ENCODE measurements around the gene CCL24. TPM values are rescaled to one million over a fixed set of nuclear protein-coding genes. Genes with fewer than 3 reads are reported as not detected.
"Not testable (repeated sequence)": the region's sequence is repeated elsewhere in the genome, so short reads cannot be mapped to it uniquely, and the experiment has no call there.

CCL24 gene
- total RNA-seq, 1 donor from 2014 or later: not detected

DNA sequence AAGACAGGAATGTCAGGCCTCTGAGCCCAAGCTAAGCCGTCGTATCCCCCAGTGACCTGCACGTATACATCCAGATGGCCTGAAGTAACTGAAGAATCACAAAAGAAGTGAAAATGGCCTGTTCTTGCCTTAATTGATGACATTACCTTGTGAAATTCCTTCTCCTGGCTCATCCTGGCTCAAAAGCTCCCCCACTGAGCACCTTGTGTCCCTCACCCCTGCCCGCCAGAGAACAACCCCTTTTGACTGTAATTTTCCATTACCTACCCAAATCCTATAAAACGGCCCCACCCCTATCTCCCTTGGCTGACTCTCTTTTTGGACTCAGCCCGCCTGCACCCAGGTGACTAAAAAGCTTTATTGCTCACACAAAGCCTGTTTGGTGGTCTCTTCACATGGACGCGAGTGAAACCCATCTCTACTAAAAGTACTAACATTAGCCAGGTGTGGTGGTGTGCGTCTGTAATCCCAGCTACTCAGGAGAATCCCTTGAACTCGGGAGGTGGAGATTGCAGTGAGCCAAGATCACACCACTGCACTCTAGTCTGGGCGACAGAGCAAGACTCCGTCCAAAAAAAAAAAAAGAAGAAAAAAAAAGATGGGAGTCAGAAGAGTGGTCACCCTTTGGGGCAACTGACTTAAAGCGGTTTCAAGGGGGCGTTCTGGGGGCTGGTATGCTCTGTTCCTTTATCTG lies 25.3 kb downstream of the CCL24 start:
- H3K4me1 Mint-ChIP-seq; H3K27me3 Mint-ChIP-seq; H3K27ac Mint-ChIP-seq; H3K36me3 Mint-ChIP-seq (ENCODE audit: low read depth); DNase-seq; H3K9me3 Mint-ChIP-seq; H3K4me3 Mint-ChIP-seq; intact Hi-C loops (cut with micrococcal nuclease): not testable (repeated sequence)

- H3K27ac Mint-ChIP-seq: not testable (repeated sequence)
- peaks cover 13% of the 10 kb centered on the region for H3K4me1 Mint-ChIP-seq
Measured at GRCh38 chr7:75783058-75783457, 30.5 kb downstream of the CCL24 start.

GRCh38 chr7:75780647-75781273 lies 32.8 kb downstream of the CCL24 start:
- peaks cover 27% of the 10 kb centered on the region for H3K4me1 Mint-ChIP-seq
- H3K27ac Mint-ChIP-seq; H3K9me3 Mint-ChIP-seq; DNase-seq; intact Hi-C loops (cut with micrococcal nuclease); H3K4me3 Mint-ChIP-seq; H3K36me3 Mint-ChIP-seq (ENCODE audit: low read depth): not testable (repeated sequence)
- peaks cover 21% of the 10 kb centered on the region for H3K27me3 Mint-ChIP-seq

More at GRCh38 chr7:75783058-75783457, 30.5 kb downstream of the CCL24 start:
- H3K9me3 Mint-ChIP-seq; H3K4me3 Mint-ChIP-seq; intact Hi-C loops (cut with micrococcal nuclease); H3K36me3 Mint-ChIP-seq (ENCODE audit: low read depth); DNase-seq: not testable (repeated sequence)
- peaks cover 21% of the 10 kb centered on the region for H3K27me3 Mint-ChIP-seq

- H3K9me3 Mint-ChIP-seq; H3K4me3 Mint-ChIP-seq; DNase-seq; H3K36me3 Mint-ChIP-seq (ENCODE audit: low read depth): not testable (repeated sequence)
- intact Hi-C loops (cut with micrococcal nuclease): loop anchor here (10.0 kb wide), 1 partner anchor 255 kb away; no protein-coding TSS in a partner anchor
- peaks cover 29% of the 10 kb centered on the region for H3K4me1 Mint-ChIP-seq
- H3K27ac Mint-ChIP-seq: peak overlapping the region; percentile 3
- peaks cover 21% of the 10 kb centered on the region for H3K27me3 Mint-ChIP-seq
Measured at GRCh38 chr7:75779516-75779915, 34.1 kb downstream of the CCL24 start.

DNA sequence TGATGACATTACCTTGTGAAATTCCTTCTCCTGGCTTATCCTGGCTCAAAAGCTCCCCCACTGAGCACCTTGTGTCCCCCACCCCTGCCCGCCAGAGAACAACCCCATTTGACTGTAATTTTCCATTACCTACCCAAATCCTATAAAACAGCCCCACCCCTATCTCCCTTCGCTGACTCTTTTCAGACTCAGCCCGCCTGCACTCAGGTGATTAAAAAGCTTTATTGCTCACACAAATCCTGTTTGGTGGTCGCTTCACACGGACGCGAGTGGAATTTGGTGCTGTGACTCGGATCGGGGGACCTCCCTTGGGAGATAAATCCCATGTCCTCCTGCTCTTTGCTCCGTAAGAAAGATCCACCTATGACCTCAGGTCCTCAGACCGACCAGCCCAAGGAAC lies 34.6 kb downstream of the CCL24 start:
- intact Hi-C loops (cut with micrococcal nuclease): loop anchor here (10.0 kb wide), 1 partner anchor 254 kb away; no protein-coding TSS in a partner anchor

DNA sequence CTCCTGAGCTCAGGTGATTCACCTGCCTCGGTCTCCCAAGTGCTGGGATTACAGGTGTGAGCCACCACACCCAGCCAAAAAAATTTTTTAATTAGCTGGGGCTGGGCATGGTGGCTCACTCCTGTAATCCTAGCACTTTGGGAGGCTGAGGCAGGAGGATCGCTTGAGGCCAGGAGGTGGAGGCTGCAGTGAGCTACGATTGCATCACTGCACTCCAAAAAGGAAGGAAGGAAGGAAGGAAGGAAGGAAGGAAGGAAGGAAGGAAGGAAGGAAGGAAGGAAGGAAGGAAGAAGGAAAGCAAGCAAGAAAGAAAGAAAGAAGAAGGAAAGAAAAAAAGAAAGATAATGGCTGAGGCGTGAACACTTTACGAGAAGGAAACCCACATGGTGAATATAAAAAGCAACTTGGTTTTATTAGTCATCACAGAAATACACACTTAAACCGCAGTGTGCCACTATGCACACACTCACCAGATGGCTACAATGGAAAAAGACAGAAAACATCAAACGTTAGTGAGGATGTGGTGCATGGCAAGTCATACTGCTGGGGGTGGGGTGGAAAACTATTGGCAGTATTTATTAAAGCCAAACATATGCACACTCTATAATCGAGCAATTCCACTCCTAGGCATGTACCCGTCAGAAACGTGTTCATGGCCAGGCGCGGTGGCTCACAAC lies 37.2 kb downstream of the CCL24 start:
- Mint-ChIP-seq H3K27ac (peak overlapping the region; percentile 83), H3K4me1 (peaks cover 31% of the 10 kb centered on the region), H3K9me3 (no peaks in the 10 kb centered on the region), H3K36me3 (ENCODE audit: low read depth) (peaks cover 2% of the 10 kb centered on the region), H3K4me3 (peak overlapping the region; percentile 9), H3K27me3 (peaks cover 15% of the 10 kb centered on the region)
- DNase-seq: peak; percentile 77
- intact Hi-C loops (cut with micrococcal nuclease): loop anchor here (1.0 to 10.0 kb wide), 3 partner anchors 67 to 252 kb away; no protein-coding TSS in a partner anchor

More for the DNA sequence above, 34.6 kb downstream of the CCL24 start:
- not testable (repeated sequence) for H3K4me3 Mint-ChIP-seq; H3K36me3 Mint-ChIP-seq (ENCODE audit: low read depth); H3K9me3 Mint-ChIP-seq; DNase-seq
- H3K27me3 Mint-ChIP-seq: peaks cover 21% of the 10 kb centered on the region
- H3K27ac Mint-ChIP-seq: peak overlapping the region; percentile 3
- H3K4me1 Mint-ChIP-seq: peaks cover 29% of the 10 kb centered on the region

- not testable (repeated sequence) for H3K36me3 Mint-ChIP-seq (ENCODE audit: low read depth); H3K27me3 Mint-ChIP-seq; H3K4me3 Mint-ChIP-seq; H3K27ac Mint-ChIP-seq; DNase-seq; H3K9me3 Mint-ChIP-seq
- peaks cover 22% of the 10 kb centered on the region for H3K4me1 Mint-ChIP-seq
- intact Hi-C loops (cut with micrococcal nuclease): loop anchor here (10.0 kb wide), 1 partner anchor 249 kb away; no protein-coding TSS in a partner anchor
Measured at GRCh38 chr7:75773958-75774357, 39.6 kb downstream of the CCL24 start.

DNA sequence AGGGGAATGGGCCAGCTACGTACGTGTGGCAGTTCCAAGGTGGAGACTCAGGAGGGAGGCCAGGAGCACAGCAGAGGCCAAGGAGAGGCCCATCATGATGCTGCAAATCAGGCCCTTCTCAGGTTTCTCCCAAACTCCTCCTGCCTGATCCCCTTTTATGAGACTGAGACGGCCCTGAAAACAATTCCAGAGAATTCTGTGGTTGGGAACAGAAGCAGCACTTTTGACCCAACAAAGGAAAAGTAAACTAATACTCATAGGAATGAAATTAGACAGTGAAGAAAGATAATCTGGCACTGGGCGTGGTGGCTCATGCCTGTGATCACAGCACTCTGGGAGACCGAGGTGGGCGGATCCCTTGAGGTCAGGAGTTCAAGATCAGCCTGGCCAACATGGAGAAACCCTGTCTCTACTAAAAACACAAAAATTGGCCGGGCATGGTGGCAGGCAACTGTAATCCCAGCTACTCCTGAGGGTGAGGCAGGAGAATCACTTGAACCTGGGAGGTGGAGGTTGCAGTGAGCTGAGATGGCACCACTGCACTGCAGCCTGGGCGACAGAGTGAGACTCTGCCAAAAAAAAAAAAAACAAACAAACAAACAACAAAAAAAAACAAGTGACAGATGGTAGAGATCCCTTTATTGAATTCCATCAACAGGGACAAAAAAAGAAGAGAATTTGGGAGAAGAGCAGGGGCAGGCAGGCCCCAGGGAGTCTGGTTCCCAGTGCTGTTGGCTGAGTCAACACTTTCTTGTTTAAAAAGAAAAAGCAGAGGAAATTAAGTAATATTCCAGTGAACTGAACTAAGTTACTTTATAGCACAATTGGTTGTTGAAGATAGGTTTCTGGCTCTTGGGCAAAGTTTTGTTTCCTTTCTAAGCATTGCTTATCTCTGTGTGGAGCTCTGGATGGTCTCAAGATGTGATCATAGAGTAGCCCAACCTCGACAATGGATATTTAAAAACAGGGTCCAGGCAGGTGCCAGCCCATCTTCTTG lies 41.2 kb downstream of the CCL24 start, which contains the start of gene CCL26:
Gene CCL26, minus strand, starts transcription at position 131 of the 997 bp plus-strand sequence. Its CDS starts 35 bp downstream, at position 96.
- no peak for DNase-seq
- no peaks in the 10 kb centered on the region for H3K27me3 Mint-ChIP-seq
- H3K27ac Mint-ChIP-seq: no peak within 1 kb of the TSS
- no peaks in the 10 kb centered on the region for H3K9me3 Mint-ChIP-seq
- peaks cover 17% of the 10 kb centered on the region for H3K4me1 Mint-ChIP-seq
- H3K36me3 Mint-ChIP-seq (ENCODE audit: low read depth): no peaks in the 10 kb centered on the region
- intact Hi-C loops (cut with micrococcal nuclease): loop anchor here (10.0 kb wide), 1 partner anchor 248 kb away; no protein-coding TSS in a partner anchor
- no peak within 1 kb of the TSS for H3K4me3 Mint-ChIP-seq

DNA sequence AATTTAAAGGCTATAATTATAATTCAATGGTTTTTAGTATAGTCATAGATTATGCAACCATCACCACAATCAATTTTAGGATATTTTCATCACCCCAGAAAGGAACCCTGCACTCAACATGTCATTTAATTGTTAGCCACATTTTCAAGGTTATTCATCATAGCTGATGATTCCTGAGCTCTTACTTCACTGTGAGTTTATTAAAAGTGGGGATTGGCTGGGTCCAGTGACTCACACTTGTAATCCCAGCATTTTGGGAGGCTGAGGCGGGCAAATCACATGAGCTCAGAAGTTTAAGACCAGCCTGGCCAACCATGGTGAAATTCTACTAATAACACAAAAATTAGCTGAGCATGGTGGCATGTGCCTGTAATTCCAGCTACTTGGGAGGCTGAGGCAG lies 42.4 kb downstream of the CCL24 start:
- Mint-ChIP-seq H3K36me3 (ENCODE audit: low read depth) (no peaks in the 10 kb centered on the region), H3K27ac (no peak overlapping the region), H3K9me3 (no peaks in the 10 kb centered on the region), H3K4me1 (peaks cover 7% of the 10 kb centered on the region), H3K27me3 (no peaks in the 10 kb centered on the region), H3K4me3 (no peak overlapping the region)
- DNase-seq: no peak
- intact Hi-C loops (cut with micrococcal nuclease): loop anchor here (10.0 kb wide), 1 partner anchor 246 kb away; no protein-coding TSS in a partner anchor

DNA sequence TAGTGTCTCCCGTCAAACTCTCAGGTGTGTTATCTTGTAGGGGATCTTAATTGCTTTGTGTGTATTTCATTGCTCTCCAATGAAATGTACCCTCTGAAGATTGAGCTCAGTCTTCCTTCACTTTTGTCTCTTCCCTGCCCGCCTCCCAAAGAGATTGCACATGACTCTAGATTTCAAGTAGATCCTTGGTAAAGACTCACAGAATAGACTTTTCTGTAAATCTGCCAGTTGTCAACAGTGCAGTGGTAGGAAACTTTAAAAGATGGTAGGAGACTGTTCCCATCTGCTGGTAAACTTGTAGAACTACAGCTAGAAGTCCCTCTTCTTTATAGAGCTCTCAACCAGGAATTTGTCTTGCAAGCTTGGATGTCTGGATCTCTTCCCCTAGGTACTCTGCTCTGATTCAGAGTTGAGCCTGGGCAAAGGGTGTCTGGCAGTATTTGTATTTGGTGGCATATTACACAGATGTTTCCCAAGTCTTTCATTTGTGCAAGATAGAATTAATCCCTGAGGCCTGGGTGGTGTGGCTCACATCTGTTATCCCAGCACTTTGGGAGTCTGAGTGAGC lies 51.2 kb downstream of the CCL24 start:
- no peaks in the 10 kb centered on the region for H3K9me3 Mint-ChIP-seq
- intact Hi-C loops (cut with micrococcal nuclease): no loop called here
- H3K4me3 Mint-ChIP-seq: no peak overlapping the region
- H3K36me3 Mint-ChIP-seq (ENCODE audit: low read depth): no peaks in the 10 kb centered on the region
- H3K4me1 Mint-ChIP-seq: no peaks in the 10 kb centered on the region
- no peak overlapping the region for H3K27ac Mint-ChIP-seq
- H3K27me3 Mint-ChIP-seq: no peaks in the 10 kb centered on the region
- DNase-seq: peak; percentile 58

DNA sequence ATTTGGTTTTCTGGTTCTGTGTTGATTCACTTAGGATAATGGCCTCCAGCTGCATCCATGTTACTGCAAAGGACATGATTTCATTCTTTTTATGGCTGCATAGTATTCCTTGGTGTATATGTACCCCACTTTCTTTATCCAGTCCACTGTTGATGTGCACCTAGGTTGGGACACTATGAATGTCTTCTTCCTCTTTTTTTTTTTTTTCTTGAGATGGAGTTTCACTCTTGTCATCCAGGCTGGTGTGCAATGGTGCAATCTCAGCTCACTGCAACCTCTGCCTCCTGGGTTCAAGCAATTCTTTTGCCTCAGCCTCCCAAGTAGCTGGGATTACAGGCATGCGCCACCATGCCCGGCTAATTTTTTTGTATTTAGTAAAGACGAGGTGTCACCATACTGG lies 51.8 kb downstream of the CCL24 start:
- H3K4me1 Mint-ChIP-seq; H3K36me3 Mint-ChIP-seq (ENCODE audit: low read depth); H3K27ac Mint-ChIP-seq; H3K9me3 Mint-ChIP-seq; H3K4me3 Mint-ChIP-seq; H3K27me3 Mint-ChIP-seq; DNase-seq; intact Hi-C loops (cut with micrococcal nuclease): not testable (repeated sequence)

Data from activated CD4-positive, alpha-beta T cell treated with anti-CD3 and anti-CD28 coated beads, Interleukin-2, amount 10 ng/mL, durations not matched to agents 24 days and 14 days (primary cell).